Activated T-cell treated with anti-CD3 and anti-CD28 coated beads, Interleukin-2, amount 50 U/mL, for 4 hours (primary cell): ENCODE results near the gene TAPBP. TPM values are rescaled to one million over a fixed set of nuclear protein-coding genes. Genes with fewer than 3 reads are reported as not detected.
"Not testable (repeated sequence)": the region's sequence is repeated elsewhere in the genome, so short reads cannot be mapped to it uniquely, and the experiment has no call there.

Experiments
- ATAC-seq, 2 donors: fragments of 200-7000 bp; cut with Tn5 transposase; one replicate each; pipeline ENCODE4 v1.10.0; 2021
- DNase-seq: peaks from one replicate; pipeline ENCODE4 v3.0.0-alpha.2; 2020
- H3K27me3 Mint-ChIP-seq: one replicate; pipeline ENCODE4 v1.8.0; 2021; ENCODE audit warnings: low read depth, mixed read lengths
- H3K36me3 Mint-ChIP-seq: one replicate; pipeline ENCODE4 v1.8.0; 2022; ENCODE audit warnings: mixed read lengths; ENCODE audit not compliant: insufficient read depth
- H3K4me1 Mint-ChIP-seq: one replicate; pipeline ENCODE4 v1.8.0; 2021; ENCODE audit warnings: low read depth, mixed read lengths
- H3K4me3 Mint-ChIP-seq: one replicate; pipeline ENCODE4 v1.8.0; 2021; ENCODE audit warnings: mild to moderate bottlenecking, moderate library complexity, mixed read lengths
- H3K9me3 Mint-ChIP-seq: one replicate; pipeline ENCODE4 v1.8.0; 2021; ENCODE audit warnings: mixed read lengths
- total RNA-seq, 3 donors: library from RNA; stranded (reverse); gene quantifications; one replicate each; pipeline ENCODE4 v1.2.1, GENCODE V29; 2021

The TAPBP gene
- 100 to 1,000 TPM; 265 to 315 (median 301) TPM for total RNA-seq

DNA sequence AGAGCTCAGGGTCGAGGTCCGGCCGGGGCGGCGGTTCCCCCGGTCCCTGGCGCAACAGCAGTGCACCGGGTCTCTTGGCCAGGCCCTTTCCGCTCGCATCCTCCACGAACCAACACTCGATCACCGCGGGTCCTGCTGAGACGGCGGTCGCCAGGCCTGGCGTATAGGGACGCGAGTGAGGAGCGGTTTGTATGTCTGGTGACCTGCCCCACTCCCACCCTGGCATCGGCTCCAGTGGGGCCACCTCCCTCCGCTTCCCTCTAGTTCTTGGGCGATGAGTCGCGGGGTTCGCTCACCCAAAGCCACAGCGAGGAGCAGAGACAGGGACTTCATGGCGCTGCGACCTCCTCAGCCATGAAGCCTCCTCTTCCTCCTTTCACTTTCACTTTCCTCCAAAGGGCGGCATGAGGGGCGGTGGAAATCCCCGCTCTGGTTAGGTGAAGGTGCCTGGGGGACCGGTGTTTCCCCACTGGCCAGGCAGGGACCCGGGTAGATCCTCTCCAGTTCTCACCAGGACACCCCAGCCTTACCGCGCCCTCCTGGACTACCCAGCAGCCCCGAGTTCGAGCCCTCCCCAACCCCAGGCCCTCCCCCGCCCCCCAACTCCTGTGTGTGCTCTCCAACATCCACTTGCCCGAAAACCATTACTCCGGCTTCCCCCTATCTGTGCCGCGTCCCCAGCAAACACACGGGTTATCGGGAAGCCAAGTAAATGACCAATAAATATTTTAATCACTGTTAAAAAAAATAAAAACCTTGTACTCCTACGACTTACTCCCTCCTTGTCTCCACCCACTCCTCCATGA lies at the start of gene TAPBP:
TSS of gene TAPBP (minus strand) at position 370 of the 806 bp plus-strand sequence. CDS start at position 333, 37 bp downstream.
- Mint-ChIP-seq H3K36me3 (peaks cover 12% of the 10 kb centered on the region), H3K4me1 (peaks cover 58% of the 10 kb centered on the region), H3K27me3 (no peaks in the 10 kb centered on the region), H3K4me3 (peak within 1 kb of the TSS; percentile 95), H3K9me3 (no peaks in the 10 kb centered on the region)
- peak; percentile 55 to 60 for ATAC-seq
- peak; percentile 81 for DNase-seq

DNA sequence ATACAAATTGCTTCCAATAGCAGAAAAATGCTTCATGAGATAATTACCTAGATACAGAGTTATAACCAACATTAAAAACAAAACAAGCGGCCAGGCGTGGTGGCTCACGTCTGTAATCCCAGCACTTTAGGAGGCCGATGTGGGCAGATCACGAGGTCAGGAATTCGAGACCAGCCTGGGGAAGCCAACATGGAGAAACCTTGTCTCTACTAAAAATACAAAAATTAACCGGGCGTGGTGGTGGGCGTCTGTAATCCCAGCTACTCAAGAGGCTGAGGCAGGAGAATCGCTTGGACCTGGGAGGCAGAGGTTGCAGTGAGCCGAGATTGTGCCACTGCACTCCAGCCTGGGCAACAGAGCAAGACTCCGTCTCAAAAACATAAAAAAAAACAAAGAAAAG lies 49.6 kb upstream of the TAPBP start:
- H3K36me3 Mint-ChIP-seq, result not testable (repeated sequence)

DNA sequence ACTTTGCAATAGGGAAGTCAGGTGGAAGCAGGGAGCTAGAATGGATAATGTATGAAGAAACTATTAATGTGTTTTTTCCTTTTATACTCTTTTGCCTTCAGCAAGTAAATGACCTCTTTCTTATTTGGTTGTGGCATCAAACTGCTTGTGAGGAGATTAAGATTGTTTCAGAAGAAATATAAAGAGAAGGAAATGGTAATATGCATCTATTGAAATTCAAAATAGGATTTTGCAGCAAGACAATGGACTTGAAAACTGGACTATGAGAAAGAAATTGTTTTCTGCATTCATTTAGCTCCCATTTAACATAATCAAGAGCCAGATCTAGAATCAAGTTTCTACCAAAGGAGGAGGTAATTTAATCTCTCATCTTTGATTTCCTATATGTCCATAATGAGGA lies 45.5 kb upstream of the TAPBP start:
- H3K4me3 Mint-ChIP-seq, result no peak overlapping the region
- H3K9me3 Mint-ChIP-seq, result no peaks in the 10 kb centered on the region
- DNase-seq (no peak), ATAC-seq (no peak)
- no peaks in the 10 kb centered on the region for H3K4me1 Mint-ChIP-seq
- peaks cover 2% of the 10 kb centered on the region for H3K27me3 Mint-ChIP-seq
- no peaks in the 10 kb centered on the region for H3K36me3 Mint-ChIP-seq

More for the DNA sequence above, 49.6 kb upstream of the TAPBP start:
- not testable (repeated sequence) for H3K4me3 Mint-ChIP-seq, DNase-seq, H3K4me1 Mint-ChIP-seq, H3K9me3 Mint-ChIP-seq, H3K27me3 Mint-ChIP-seq, ATAC-seq

DNA sequence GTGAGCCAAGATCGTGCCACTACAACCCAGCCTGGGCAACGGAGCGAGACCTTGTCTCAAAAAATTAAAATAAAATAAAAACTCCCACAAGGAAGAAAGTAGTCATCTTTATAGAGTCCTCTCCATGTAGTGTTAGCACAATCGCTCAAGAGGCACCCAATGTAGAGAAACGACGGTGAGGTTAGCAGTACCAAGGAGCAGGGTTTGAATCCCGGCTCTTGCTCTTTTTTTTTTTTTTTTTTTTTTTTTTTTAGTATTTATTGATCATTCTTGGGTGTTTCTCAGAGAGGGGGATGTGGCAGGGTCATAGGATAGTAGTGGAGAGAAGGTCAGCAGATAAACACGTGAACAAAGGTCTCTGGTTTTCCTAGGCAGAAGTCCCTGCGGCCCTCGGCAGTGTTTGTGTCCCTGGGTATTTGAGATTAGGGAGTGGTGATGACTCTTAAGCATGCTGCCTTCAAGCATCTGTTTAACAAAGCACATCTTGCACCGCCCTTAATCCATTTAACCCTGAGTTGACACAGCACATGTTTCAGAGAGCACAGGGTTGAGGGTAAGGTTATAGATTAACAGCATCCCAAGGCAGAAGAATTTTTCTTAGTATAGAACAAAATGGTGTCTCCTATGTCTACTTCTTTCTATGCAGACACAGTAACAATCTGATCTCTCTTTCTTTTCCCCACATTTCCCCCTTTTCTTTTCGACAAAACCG lies 43.4 kb upstream of the TAPBP start:
- H3K4me1 Mint-ChIP-seq, H3K9me3 Mint-ChIP-seq, DNase-seq, H3K27me3 Mint-ChIP-seq, ATAC-seq, H3K36me3 Mint-ChIP-seq, H3K4me3 Mint-ChIP-seq: not testable (repeated sequence)

DNA sequence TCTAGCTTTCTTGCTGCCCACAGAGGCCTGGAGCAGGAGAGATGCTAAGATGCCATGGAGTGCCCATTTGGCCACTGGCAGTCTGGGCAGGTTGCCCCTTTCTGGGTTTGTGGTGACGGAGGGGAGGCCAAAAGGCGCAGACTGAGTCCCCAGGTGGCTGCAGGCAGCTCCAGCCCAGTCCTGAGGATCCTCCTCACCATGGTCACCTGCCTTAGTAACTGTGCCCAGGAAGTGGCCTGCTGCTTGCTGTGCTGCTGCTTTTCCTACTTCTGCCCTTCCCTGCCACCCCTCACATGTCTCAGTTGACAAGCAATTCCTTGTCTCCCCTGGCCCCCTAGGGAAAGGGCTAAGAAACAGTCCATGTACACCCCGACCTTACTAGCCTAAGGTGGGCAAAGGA lies 42.4 kb upstream of the TAPBP start:
- Mint-ChIP-seq H3K36me3 (no peaks in the 10 kb centered on the region), H3K4me1 (no peaks in the 10 kb centered on the region), H3K27me3 (peaks cover 2% of the 10 kb centered on the region), H3K9me3 (no peaks in the 10 kb centered on the region), H3K4me3 (no peak overlapping the region)
- ATAC-seq (no peak), DNase-seq (no peak)

DNA sequence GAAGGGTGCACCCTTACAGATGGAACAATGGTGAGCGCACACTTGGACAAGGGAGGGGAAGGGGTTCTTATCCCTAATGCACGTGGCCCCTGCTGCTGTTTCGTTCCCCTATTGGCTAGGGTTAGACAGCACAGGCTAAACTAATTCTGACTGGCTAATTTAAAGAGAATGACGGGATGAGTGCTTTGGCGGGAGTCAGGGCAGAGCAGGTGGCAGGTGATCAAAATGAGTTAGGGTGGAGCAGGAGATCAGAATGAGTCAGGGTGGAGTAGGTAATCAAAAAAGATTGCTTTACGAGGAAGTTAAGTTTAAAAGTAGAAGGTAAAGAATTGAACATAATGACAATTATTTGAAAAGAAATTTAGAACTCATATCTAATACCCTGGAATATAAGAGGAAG lies 42.0 kb upstream of the TAPBP start:
- not testable (repeated sequence) for H3K4me1 Mint-ChIP-seq, H3K9me3 Mint-ChIP-seq

DNA sequence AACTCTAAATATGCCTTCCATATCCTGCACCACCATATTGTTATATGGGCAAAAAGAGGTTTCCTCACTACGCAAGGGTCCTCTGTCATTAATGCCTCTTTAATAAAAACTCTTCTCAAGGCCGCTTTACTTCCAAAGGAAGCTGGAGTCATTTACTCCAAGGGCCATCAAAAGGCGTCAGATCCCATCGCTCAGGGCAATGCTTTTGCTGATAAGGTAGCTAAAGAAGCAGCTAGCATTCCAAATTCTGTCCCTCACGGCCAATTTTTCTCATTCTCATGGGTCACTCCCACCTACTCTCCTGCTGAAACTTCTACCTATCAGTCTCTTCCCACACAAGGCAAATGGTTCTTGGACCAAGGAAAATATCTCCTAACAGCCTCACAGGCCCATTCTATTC lies 33.9 kb upstream of the TAPBP start:
- H3K9me3 Mint-ChIP-seq, result no peaks in the 10 kb centered on the region
- DNase-seq (no peak), ATAC-seq (no peak)
- H3K36me3 Mint-ChIP-seq, result no peaks in the 10 kb centered on the region
- H3K4me3 Mint-ChIP-seq, result no peak overlapping the region
- peaks cover 30% of the 10 kb centered on the region for H3K4me1 Mint-ChIP-seq
- no peaks in the 10 kb centered on the region for H3K27me3 Mint-ChIP-seq

More for the DNA sequence above, 42.0 kb upstream of the TAPBP start:
- H3K4me3 Mint-ChIP-seq, H3K36me3 Mint-ChIP-seq, ATAC-seq, DNase-seq, H3K27me3 Mint-ChIP-seq: not testable (repeated sequence)

DNA sequence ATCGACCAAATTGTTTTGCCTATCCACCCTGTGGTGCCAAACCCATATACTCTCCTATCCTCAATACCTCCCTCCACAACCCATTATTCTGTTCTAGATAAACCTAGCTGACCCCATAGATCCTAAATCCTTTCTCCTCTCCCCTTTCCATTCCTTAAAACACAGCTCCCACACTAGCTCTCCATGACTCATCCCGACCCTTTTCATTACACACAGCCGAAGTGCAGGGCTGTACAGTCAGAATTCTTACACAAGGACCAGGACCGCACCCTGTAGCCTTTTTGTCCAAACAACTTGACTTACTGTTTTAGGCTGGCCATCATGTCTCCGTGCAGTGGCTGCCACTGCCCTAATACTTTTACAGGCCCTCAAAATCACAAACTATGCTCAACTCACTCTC lies 33.1 kb upstream of the TAPBP start:
- H3K27me3 Mint-ChIP-seq, H3K36me3 Mint-ChIP-seq, H3K4me3 Mint-ChIP-seq, H3K9me3 Mint-ChIP-seq, ATAC-seq, DNase-seq: not testable (repeated sequence)
- peaks cover 30% of the 10 kb centered on the region for H3K4me1 Mint-ChIP-seq

DNA sequence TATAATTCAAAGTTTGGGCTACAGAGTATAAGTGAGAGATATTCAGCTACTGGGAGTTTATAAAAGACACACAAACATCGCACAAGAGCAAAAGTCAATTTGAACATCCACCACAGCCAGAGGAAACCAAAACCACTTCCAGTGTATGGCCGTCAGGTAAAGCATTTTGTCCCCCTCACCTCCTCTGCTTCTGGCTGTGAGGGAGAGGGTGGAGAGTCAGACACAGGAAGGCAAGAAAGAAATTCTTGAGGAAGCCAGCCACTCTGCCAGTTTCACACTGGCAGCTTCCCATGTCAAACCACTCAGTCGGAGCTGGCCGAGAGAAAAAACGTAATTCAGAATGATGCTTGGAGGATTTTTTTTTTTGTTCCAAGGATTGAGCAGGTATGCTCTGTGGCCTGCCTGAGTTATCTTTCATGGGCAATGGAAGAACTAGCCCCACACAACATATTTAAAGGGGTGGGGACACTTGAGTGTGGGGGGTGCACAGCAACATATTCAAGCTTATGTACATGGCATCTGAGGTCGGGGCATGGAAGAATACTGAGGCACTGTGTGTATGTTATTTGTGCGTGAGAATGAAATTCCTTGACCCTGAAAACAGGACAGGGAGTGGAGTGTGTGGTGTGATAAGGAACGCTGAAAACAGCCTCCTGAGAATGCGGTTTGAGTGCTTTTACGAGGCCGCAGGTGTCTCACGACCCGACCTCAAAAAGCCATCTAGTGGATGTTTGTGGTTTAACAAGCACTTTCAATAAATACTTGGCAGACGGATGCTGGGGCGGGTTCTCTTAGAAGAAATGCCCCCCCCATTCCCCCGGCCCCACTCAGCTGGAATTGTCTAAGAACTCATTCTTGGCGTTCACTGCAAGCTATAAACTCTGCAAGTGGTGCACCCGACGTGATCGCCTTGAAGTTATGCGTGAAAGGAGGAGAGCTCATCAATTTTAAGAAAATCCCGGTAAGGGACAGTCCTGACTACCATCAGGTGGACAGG lies 31.1 kb upstream of the TAPBP start:
- no peaks in the 10 kb centered on the region for H3K27me3 Mint-ChIP-seq
- H3K36me3 Mint-ChIP-seq, result no peaks in the 10 kb centered on the region
- H3K4me1 Mint-ChIP-seq, result peaks cover 34% of the 10 kb centered on the region
- peak overlapping the region; percentile 69 for H3K4me3 Mint-ChIP-seq
- DNase-seq, result peak; percentile 57
- no peaks in the 10 kb centered on the region for H3K9me3 Mint-ChIP-seq
- peak; percentile 64 to 71 for ATAC-seq

DNA sequence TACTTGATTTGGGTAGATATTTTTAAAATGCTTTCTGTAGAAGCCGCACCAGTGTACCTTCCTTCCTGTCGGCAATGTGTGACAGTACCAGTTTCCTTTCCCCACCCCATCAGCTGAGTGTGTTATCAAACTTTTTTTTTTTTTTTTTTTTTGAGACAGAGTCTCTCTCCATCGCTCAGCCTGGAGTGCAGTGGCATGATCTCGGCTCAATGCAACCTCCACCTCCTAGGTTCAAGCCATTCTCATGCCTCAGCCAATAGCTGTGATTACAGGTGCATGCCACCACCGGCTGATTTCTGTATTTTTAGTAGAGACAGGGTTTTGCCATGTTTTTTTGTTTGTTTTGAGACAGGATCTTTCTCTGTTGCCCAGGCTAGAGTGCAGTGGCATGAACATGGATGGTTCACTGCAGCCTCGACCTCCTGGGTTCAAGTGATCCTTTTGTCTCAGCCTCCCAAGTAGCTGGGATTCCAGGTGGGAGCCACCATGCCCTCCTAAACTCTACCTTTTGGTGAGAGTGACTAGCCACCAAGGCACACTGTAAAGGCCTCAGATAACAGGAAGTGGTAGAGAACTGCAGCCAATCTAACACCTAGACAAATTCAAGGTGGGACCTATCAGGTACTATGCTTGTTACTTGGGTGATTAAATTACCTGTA lies 30.2 kb upstream of the TAPBP start:
- no peaks in the 10 kb centered on the region for H3K9me3 Mint-ChIP-seq
- peak overlapping the region; percentile 58 for H3K4me3 Mint-ChIP-seq
- H3K27me3 Mint-ChIP-seq, result no peaks in the 10 kb centered on the region
- no peaks in the 10 kb centered on the region for H3K36me3 Mint-ChIP-seq
- DNase-seq, result peak; percentile 43
- H3K4me1 Mint-ChIP-seq, result peaks cover 36% of the 10 kb centered on the region
- peak; percentile 64 for ATAC-seq

DNA sequence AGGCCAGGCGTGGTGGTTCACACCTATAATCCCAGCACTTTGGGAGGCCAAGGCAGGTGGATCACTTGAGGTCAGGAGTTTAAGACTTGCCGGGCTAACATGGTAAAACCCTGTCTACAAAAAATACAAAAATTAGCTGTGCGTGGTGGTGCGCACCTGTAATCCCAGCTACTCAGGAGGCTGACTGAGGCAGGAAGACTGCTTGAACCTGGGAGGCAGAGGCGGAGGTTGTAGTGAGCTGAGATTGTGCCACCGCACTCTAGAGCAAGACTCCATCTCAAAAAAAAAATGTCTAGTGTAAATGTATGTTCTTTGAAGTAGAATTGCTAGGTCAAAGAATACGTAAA lies 29.7 kb upstream of the TAPBP start:
- ATAC-seq, result peak; percentile 9 to 16
- not testable (repeated sequence) for H3K9me3 Mint-ChIP-seq, DNase-seq, H3K27me3 Mint-ChIP-seq, H3K36me3 Mint-ChIP-seq
- Mint-ChIP-seq H3K4me3 (peak overlapping the region; percentile 58), H3K4me1 (peaks cover 36% of the 10 kb centered on the region)

DNA sequence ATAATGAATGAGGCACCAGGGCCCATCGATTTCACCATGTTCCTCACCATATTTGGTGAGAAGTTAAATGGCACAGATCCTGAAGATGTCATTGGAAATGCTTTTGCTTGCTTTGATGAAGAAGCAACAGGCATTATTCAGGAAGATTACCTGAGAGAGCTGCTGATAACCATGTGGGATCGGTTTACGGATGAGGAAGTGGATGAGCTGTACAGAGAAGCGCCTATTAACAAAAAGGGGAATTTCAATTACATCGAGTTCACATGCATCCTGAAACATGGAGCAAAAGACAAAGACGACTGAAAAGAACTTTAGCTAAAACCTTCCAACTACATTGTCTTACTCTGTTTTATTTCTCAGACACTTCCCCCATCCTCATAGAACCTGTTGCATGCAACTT lies 25.3 kb upstream of the TAPBP start:
- H3K36me3 Mint-ChIP-seq, result no peaks in the 10 kb centered on the region
- no peak for ATAC-seq
- H3K27me3 Mint-ChIP-seq, result no peaks in the 10 kb centered on the region
- no peak overlapping the region for H3K4me3 Mint-ChIP-seq
- no peaks in the 10 kb centered on the region for H3K9me3 Mint-ChIP-seq
- peaks cover 18% of the 10 kb centered on the region for H3K4me1 Mint-ChIP-seq
- DNase-seq, result no peak

DNA sequence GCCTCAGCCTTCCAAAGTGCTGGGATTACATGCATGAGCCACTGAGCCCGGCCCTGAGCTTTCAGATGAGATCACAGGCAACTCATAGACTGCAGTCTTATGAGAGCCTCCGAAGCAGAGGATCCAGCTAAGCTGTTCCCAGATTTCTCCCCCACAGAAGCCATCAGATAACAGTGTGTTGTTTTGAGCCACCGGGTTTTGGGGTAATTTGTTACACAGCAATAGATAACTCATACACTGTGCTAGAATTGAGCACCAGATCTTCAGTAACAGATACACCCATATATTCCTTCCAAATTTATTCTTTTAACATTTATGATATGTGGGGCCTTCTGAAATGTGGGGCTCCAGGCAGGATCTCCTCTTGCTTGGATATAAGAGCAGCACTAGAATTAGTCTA lies 22.6 kb upstream of the TAPBP start:
- peaks cover 12% of the 10 kb centered on the region for H3K4me1 Mint-ChIP-seq
- DNase-seq (no peak), ATAC-seq (no peak)
- H3K27me3 Mint-ChIP-seq, result no peaks in the 10 kb centered on the region
- H3K9me3 Mint-ChIP-seq, result no peaks in the 10 kb centered on the region
- no peak overlapping the region for H3K4me3 Mint-ChIP-seq
- H3K36me3 Mint-ChIP-seq, result no peaks in the 10 kb centered on the region

DNA sequence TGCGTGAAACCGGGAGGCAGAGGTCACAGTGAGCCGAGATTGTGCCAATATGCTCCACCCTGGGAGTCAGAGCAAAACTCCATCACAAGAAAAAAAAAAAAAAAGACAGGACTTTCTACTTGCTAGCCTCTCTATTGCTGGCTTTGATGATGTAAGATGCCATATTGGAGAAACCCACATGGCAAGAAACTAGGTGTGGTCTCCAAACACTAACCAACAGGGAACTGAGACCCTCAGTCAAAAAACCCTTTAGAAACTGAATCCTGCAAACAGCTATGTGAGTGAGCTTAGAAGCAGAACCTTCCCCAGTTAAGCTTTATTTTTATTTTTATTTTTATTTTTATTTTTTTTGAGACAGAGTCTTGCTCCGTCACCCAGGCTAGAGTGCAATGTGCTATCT lies 22.0 kb upstream of the TAPBP start:
- DNase-seq (no peak), ATAC-seq (no peak)
- Mint-ChIP-seq H3K9me3 (no peaks in the 10 kb centered on the region), H3K4me1 (peaks cover 12% of the 10 kb centered on the region), H3K27me3 (no peaks in the 10 kb centered on the region), H3K4me3 (no peak overlapping the region), H3K36me3 (no peaks in the 10 kb centered on the region)
